Measurements from ENCODE around the gene SLC28A2.

GRCh38 chr15:45221967-45222366 is 30.1 kb upstream of the SLC28A2 start:
- TF ChIP-seq CTCF (IDR thresholded peaks at IDR 0.05), result no peak
- no peak for TF ChIP-seq ZFX (IDR thresholded peaks at IDR 0.05; ENCODE audit: borderline replicate concordance)
